ENCODE results near the gene FMR1. TPM values are rescaled to one million over a fixed set of nuclear protein-coding genes. Genes with fewer than 3 reads are reported as not detected.

The FMR1 gene
- total RNA-seq, 1 experiment from 2014 or later = 61.9 TPM

DNA sequence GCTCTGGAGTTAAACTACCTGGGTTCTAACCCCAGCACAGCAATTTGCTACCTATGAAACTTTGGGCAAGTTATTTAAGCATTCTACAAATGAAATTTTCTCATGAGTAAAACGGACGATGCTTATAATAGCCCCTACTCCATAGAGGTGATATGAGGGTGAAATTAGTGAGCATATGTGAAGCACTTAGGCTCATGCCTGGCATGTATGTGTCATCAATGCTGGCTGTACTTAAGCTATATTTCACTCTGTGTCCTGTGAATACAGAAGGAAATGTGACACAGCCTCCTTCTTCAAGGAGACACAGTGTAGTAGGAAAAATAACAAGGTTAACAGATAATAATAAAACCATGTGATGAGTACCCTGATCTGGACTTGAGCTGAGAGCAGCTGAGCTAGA, 49.0 kb downstream of the FMR1 start:
- H3K36me3 Mint-ChIP-seq (ENCODE audit: insufficient read depth, unreplicated experiment) = no peaks in the 10 kb centered on the region
- H3K9me3 Mint-ChIP-seq (ENCODE audit: low read depth, unreplicated experiment) = peaks cover 10% of the 10 kb centered on the region
- no peaks in the 10 kb centered on the region for H3K27me3 Mint-ChIP-seq (ENCODE audit: unreplicated experiment)
- intact Hi-C loops (cut with micrococcal nuclease; ENCODE audit: unreplicated experiment) = no loop called here
- no peak for DNase-seq
- no peak overlapping the region for H3K4me3 Mint-ChIP-seq (ENCODE audit: low read depth, unreplicated experiment)
- no peaks in the 10 kb centered on the region for H3K4me1 Mint-ChIP-seq (ENCODE audit: low read depth, unreplicated experiment)
- no peak overlapping the region for H3K27ac Mint-ChIP-seq (ENCODE audit: unreplicated experiment)
- CTCF ChIA-PET = no interaction called here
- no TSS peak for BruUV-seq (replicated peaks)
- TF ChIP-seq, protein P1, sequence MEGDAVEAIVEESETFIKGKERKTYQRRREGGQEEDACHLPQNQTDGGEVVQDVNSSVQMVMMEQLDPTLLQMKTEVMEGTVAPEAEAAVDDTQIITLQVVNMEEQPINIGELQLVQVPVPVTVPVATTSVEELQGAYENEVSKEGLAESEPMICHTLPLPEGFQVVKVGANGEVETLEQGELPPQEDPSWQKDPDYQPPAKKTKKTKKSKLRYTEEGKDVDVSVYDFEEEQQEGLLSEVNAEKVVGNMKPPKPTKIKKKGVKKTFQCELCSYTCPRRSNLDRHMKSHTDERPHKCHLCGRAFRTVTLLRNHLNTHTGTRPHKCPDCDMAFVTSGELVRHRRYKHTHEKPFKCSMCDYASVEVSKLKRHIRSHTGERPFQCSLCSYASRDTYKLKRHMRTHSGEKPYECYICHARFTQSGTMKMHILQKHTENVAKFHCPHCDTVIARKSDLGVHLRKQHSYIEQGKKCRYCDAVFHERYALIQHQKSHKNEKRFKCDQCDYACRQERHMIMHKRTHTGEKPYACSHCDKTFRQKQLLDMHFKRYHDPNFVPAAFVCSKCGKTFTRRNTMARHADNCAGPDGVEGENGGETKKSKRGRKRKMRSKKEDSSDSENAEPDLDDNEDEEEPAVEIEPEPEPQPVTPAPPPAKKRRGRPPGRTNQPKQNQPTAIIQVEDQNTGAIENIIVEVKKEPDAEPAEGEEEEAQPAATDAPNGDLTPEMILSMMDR (IDR thresholded peaks at IDR 0.05; ENCODE audit: unreplicated experiment) = no peak

DNA sequence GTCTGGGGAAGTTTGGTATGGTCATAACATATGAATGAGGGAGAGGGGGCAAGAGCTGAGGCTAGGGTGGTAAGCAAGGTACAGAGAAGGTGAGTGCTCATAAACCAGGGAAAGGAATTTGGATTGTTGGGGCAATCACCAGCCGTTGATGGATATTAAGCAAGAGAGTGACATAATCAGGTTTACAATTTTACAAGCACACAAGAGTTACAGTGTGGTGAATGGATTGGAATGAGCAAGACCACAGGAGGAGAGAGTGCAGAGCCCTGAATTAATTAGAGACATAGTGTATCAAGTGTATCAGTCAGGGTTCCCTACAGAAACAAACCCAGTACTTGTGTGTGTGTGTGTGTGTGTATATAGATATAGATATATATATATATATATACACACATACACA, 50.8 kb downstream of the FMR1 start:
- BruUV-seq (replicated peaks) = no TSS peak
- Mint-ChIP-seq H3K9me3 (ENCODE audit: low read depth, unreplicated experiment) (peaks cover 13% of the 10 kb centered on the region), H3K27ac (ENCODE audit: unreplicated experiment) (no peak overlapping the region), H3K4me3 (ENCODE audit: low read depth, unreplicated experiment) (no peak overlapping the region), H3K36me3 (ENCODE audit: insufficient read depth, unreplicated experiment) (no peaks in the 10 kb centered on the region), H3K4me1 (ENCODE audit: low read depth, unreplicated experiment) (no peaks in the 10 kb centered on the region), H3K27me3 (ENCODE audit: unreplicated experiment) (no peaks in the 10 kb centered on the region)
- intact Hi-C loops (cut with micrococcal nuclease; ENCODE audit: unreplicated experiment) = no loop called here
- no peak for DNase-seq
- CTCF ChIA-PET = no interaction called here
- TF ChIP-seq, protein P1 (IDR thresholded peaks at IDR 0.05; ENCODE audit: unreplicated experiment) = no peak

DNA sequence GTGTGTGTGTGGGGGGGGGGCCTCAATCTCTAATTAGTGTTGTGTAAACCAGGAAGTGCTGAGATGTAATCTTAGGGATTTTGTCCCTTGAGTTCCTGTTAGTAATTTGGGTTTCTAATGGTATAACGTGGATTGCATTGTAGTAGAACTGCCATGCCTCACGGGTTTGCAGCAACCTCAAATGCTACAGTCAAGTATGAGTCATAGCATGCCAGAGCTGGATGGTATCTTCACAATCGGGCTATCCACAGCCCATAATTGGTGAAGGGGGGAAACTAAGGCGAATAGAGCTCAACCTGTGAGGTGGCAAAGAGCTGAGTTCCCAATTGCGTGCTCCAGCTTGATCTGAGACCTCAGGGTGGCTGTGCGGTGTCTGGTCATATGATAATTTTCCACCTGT, 67.2 kb downstream of the FMR1 start:
- Mint-ChIP-seq H3K4me3 (ENCODE audit: low read depth, unreplicated experiment) (no peak overlapping the region), H3K27ac (ENCODE audit: unreplicated experiment) (no peak overlapping the region), H3K36me3 (ENCODE audit: insufficient read depth, unreplicated experiment) (no peaks in the 10 kb centered on the region), H3K27me3 (ENCODE audit: unreplicated experiment) (no peaks in the 10 kb centered on the region), H3K9me3 (ENCODE audit: low read depth, unreplicated experiment) (peaks cover 5% of the 10 kb centered on the region), H3K4me1 (ENCODE audit: low read depth, unreplicated experiment) (no peaks in the 10 kb centered on the region)
- TF ChIP-seq, protein P1 (IDR thresholded peaks at IDR 0.05; ENCODE audit: unreplicated experiment) = no peak
- no TSS peak for BruUV-seq (replicated peaks)
- CTCF ChIA-PET = no interaction called here
- intact Hi-C loops (cut with micrococcal nuclease; ENCODE audit: unreplicated experiment) = no loop called here
- no peak for DNase-seq

DNA sequence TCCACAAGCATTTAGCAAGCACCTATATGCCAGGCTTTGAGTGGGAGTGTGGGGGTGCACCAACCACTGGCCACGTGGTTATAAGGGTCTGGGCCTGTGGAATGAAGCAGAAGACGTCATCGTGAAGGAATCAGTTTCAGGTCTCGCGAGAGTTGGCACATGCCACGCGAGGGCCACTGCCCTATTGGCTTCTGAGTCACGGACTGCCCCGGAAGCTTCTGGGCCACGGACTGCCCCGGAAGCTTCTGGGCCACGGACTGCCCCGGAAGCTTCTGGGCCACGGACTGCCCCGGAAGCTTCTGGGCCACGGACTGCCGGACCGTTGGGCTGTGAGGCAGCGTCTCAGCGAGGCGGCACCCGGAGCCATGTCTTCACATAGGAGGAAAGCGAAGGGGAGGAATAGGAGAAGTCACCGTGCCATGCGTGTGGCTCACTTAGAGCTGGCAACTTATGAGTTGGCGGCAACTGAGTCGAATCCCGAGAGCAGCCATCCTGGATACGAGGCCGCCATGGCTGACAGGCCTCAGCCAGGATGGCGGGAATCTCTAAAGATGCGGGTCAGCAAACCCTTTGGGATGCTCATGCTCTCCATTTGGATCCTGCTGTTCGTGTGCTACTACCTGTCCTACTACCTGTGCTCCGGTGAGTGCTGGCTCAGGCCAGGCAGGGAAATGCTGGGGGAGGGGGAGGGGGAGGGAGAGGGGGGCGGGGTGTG, 69.5 kb downstream of the FMR1 start, which contains the start of gene FMR1NB:
Gene FMR1NB, plus strand, starts transcription at position 300 of the 715 bp plus-strand sequence. Its CDS starts 66 bp downstream, at position 366.
- Mint-ChIP-seq H3K27me3 (ENCODE audit: unreplicated experiment) (no peaks in the 10 kb centered on the region), H3K36me3 (ENCODE audit: insufficient read depth, unreplicated experiment) (no peaks in the 10 kb centered on the region), H3K9me3 (ENCODE audit: low read depth, unreplicated experiment) (peaks cover 5% of the 10 kb centered on the region), H3K4me3 (ENCODE audit: low read depth, unreplicated experiment) (no peak within 1 kb of the TSS), H3K27ac (ENCODE audit: unreplicated experiment) (no peak within 1 kb of the TSS), H3K4me1 (ENCODE audit: low read depth, unreplicated experiment) (no peaks in the 10 kb centered on the region)
- DNase-seq = no peak
- BruUV-seq (replicated peaks) = no TSS peak
- CTCF ChIA-PET = no interaction called here
- intact Hi-C loops (cut with micrococcal nuclease; ENCODE audit: unreplicated experiment) = no loop called here
- TF ChIP-seq, protein P1 (IDR thresholded peaks at IDR 0.05; ENCODE audit: unreplicated experiment) = no peak

Other genes with a start within 250 kb of the FMR1 start
- not detected in 2 replicates for gene FMR1NB, start 69.4 kb downstream of the FMR1 start, total RNA-seq (2022)

Data from Calu3 (cell line).